Fibroblast of lung (primary cell): Measurements from ENCODE around the gene ARL5C. TPM values are rescaled to one million over a fixed set of nuclear protein-coding genes. Genes with fewer than 3 reads are reported as not detected.

Source experiments
- DNase-seq, 2 donors: peaks; one replicate each; pipeline versions ENCODE4 v3.0.0 to v3.0.0-alpha.2; 2010; ENCODE audit warnings: low read depth in 2 of 2
- H2AFZ ChIP-seq: 2 replicates; pipeline ENCODE4 v1.5.1; 2012; ENCODE audit warnings: low read length, control low read depth, inconsistent platforms
- H3K27ac ChIP-seq: 2 replicates; pipeline ENCODE4 v1.5.1; 2011; ENCODE audit warnings: low read length, control low read depth; ENCODE audit not compliant: insufficient read depth
- H3K27me3 ChIP-seq: 2 replicates; pipeline ENCODE4 v1.5.1; 2011; ENCODE audit warnings: mild to moderate bottlenecking, low read length; ENCODE audit not compliant: control insufficient read depth, insufficient read depth
- H3K36me3 ChIP-seq: 2 replicates; pipeline ENCODE4 v1.5.1; 2011; ENCODE audit warnings: low read length; ENCODE audit not compliant: control insufficient read depth, insufficient read depth
- H3K4me1 ChIP-seq: 2 replicates; pipeline ENCODE4 v1.5.1; 2011; ENCODE audit warnings: low read length; ENCODE audit not compliant: control insufficient read depth, insufficient read depth; ENCODE audit errors: extremely low read depth
- H3K4me2 ChIP-seq: 2 replicates; pipeline ENCODE4 v1.5.1; 2011; ENCODE audit warnings: low read length, control low read depth; ENCODE audit not compliant: insufficient read depth; ENCODE audit errors: extremely low read depth
- H3K4me3 ChIP-seq, 4 experiments: fragments of 200-600 bp in 1 of 4; sonication (generic) in 1 of 4; replicated peaks in 1 of 4; 2 replicates each; pipeline ENCODE4 v1.5.1; 2011 to 2016; ENCODE audit warnings: low read length in 4 of 4, low read depth in 3 of 4, mild to moderate bottlenecking in 3 of 4, control low read depth in 2 of 4, inconsistent platforms in 1 of 4, mixed read lengths in 1 of 4; ENCODE audit not compliant: insufficient read depth in 1 of 4; ENCODE audit errors: control extremely low read depth in 1 of 4
- H3K79me2 ChIP-seq: 2 replicates; pipeline ENCODE4 v1.5.1; 2012; ENCODE audit warnings: mild to moderate bottlenecking, low read length, inconsistent platforms; ENCODE audit not compliant: control insufficient read depth, insufficient read depth
- H3K9ac ChIP-seq: 2 replicates; pipeline ENCODE4 v1.5.1; 2011; ENCODE audit warnings: mild to moderate bottlenecking, low read length, control low read depth; ENCODE audit not compliant: insufficient read depth
- H3K9me3 ChIP-seq: 2 replicates; pipeline ENCODE4 v1.5.1; 2012; ENCODE audit warnings: low read depth, low read length; ENCODE audit not compliant: control insufficient read depth, insufficient read depth
- H4K20me1 ChIP-seq: 2 replicates; pipeline ENCODE4 v1.5.1; 2011; ENCODE audit warnings: low read length; ENCODE audit not compliant: control insufficient read depth, insufficient read depth; ENCODE audit errors: extremely low read depth
- EZH2 ChIP-seq: IDR thresholded peaks from 2 replicates; pipeline ENCODE4 v1.5.1; 2012; ENCODE audit warnings: low read length, control low read depth, mild to moderate bottlenecking; ENCODE audit errors: missing control alignments
- polyA plus RNA-seq, 2 donors: library from polyadenylated mRNA; depleted of rRNA in 1 of 2; stranded (reverse) in 1 of 2; unstranded in 1 of 2; fragments of >200 nt; gene quantifications; 2 replicates each; pipeline ENCODE4 v1.2.1, GENCODE V29; 2011 to 2012; ENCODE audit warnings: missing spikeins in 1 of 2
- total RNA-seq: library from RNA; depleted of rRNA; stranded (reverse); fragments of >200 nt; gene quantifications from 2 replicates; pipeline ENCODE4 v1.2.1, GENCODE V29; 2014
- TF ChIP-seq, protein P1 (sequence below), 2 donors: IDR thresholded peaks in 1 of 2; conservative IDR thresholded peaks in 1 of 2; 1 replicate in 1 of 2; 2 replicates in 1 of 2; pipeline ENCODE4 v1.5.1; 2011 to 2012; ENCODE audit warnings: low read length in 2 of 2, control low read depth in 1 of 2, inconsistent platforms in 1 of 2, low read depth in 1 of 2, mild to moderate bottlenecking in 1 of 2

ARL5C gene
- total and polyA plus RNA-seq, 2 donors (not counting 1 experiment from before 2014, with no cell fraction given) = not detected

GRCh38 chr17:39141915-39142664 lies 23.9 kb downstream of the ARL5C start:
- Histone ChIP-seq H2AFZ (no peak overlapping the region), H3K9ac (no peak overlapping the region), H3K27me3 (no peaks in the 10 kb centered on the region), H3K27ac (no peak overlapping the region), H3K9me3 (no peaks in the 10 kb centered on the region), H3K36me3 (no peaks in the 10 kb centered on the region), H3K4me3 (no peak overlapping the region), H4K20me1 (no peaks in the 10 kb centered on the region), H3K4me1 (peaks cover 25% of the 10 kb centered on the region), H3K79me2 (no peaks in the 10 kb centered on the region), H3K4me2 (no peak overlapping the region)
- TF ChIP-seq EZH2 = no peak
- TF ChIP-seq, protein P1, sequence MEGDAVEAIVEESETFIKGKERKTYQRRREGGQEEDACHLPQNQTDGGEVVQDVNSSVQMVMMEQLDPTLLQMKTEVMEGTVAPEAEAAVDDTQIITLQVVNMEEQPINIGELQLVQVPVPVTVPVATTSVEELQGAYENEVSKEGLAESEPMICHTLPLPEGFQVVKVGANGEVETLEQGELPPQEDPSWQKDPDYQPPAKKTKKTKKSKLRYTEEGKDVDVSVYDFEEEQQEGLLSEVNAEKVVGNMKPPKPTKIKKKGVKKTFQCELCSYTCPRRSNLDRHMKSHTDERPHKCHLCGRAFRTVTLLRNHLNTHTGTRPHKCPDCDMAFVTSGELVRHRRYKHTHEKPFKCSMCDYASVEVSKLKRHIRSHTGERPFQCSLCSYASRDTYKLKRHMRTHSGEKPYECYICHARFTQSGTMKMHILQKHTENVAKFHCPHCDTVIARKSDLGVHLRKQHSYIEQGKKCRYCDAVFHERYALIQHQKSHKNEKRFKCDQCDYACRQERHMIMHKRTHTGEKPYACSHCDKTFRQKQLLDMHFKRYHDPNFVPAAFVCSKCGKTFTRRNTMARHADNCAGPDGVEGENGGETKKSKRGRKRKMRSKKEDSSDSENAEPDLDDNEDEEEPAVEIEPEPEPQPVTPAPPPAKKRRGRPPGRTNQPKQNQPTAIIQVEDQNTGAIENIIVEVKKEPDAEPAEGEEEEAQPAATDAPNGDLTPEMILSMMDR (conservative IDR thresholded peaks at IDR 0.05 in 1 of 2, IDR thresholded peaks at IDR 0.05 in 1 of 2; ENCODE audit: low read depth in 1 of 2, low read length in 2 of 2) = no peak
- DNase-seq = no peak

GRCh38 chr17:39141294-39141693 lies 24.7 kb downstream of the ARL5C start:
- TF ChIP-seq, protein P1 (conservative IDR thresholded peaks at IDR 0.05 in 1 of 2, IDR thresholded peaks at IDR 0.05 in 1 of 2; ENCODE audit: low read depth in 1 of 2, low read length in 2 of 2) = no peak
- TF ChIP-seq EZH2 = no peak
- Histone ChIP-seq H3K36me3 (no peaks in the 10 kb centered on the region), H3K4me1 (peaks cover 25% of the 10 kb centered on the region), H3K4me3 (no peak overlapping the region), H3K9me3 (no peaks in the 10 kb centered on the region), H3K27ac (no peak overlapping the region), H3K27me3 (no peaks in the 10 kb centered on the region), H2AFZ (no peak overlapping the region), H3K9ac (no peak overlapping the region), H3K79me2 (no peaks in the 10 kb centered on the region), H4K20me1 (no peaks in the 10 kb centered on the region), H3K4me2 (no peak overlapping the region)
- DNase-seq = no peak

DNA sequence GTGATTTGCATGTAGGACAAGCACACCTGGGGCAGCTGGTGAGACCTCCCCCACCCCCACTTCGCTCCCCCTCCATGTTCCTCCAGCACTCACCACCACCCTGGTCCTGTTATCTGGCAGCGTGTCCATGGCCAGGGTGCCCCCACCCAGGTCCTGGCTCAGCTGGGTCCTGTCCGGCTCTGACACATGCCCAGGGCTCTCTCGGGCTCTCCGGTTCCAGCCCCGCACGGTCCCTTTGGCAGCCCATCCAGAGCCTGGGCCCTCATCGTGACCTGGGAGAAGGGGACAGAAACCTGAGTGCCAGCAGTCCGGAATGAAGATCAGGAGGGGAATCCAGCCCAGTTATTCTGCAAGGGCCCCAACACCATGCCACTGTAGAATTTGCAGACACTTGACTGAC lies 26.4 kb downstream of the ARL5C start:
- no peaks in the 10 kb centered on the region for H3K79me2 ChIP-seq
- no peak overlapping the region for H3K4me3 ChIP-seq
- no peaks in the 10 kb centered on the region for H4K20me1 ChIP-seq
- H3K9ac ChIP-seq = no peak overlapping the region
- no peaks in the 10 kb centered on the region for H3K27me3 ChIP-seq
- peak overlapping the region; percentile 6 for H3K4me2 ChIP-seq
- H2AFZ ChIP-seq = no peak overlapping the region
- H3K4me1 ChIP-seq = peaks cover 20% of the 10 kb centered on the region
- H3K36me3 ChIP-seq = no peaks in the 10 kb centered on the region
- no peak for TF ChIP-seq EZH2
- TF ChIP-seq, protein P1 (conservative IDR thresholded peaks at IDR 0.05 in 1 of 2, IDR thresholded peaks at IDR 0.05 in 1 of 2; ENCODE audit: low read depth in 1 of 2, low read length in 2 of 2) = no peak
- no peaks in the 10 kb centered on the region for H3K9me3 ChIP-seq
- no peak for DNase-seq
- H3K27ac ChIP-seq = peak overlapping the region; percentile 67
